Cardiac fibroblast (primary cell): ENCODE results near the gene APOC3.

Source experiments
- DNase-seq, 2 donors: peaks; one replicate each; pipeline versions ENCODE4 v3.0.0 to v3.0.0-alpha.2; 2010; ENCODE audit warnings: low read depth in 2 of 2
- H3K4me3 ChIP-seq, 2 donors: replicated peaks in 1 of 2; 1 replicate in 1 of 2; 2 replicates in 1 of 2; pipeline ENCODE4 v1.5.1; 2011; ENCODE audit warnings: low read depth in 2 of 2, low read length in 2 of 2, mild to moderate bottlenecking in 2 of 2, moderate library complexity in 1 of 2
- TF ChIP-seq, protein P1 (sequence below): IDR thresholded peaks from one replicate; pipeline ENCODE4 v1.5.1; 2011; ENCODE audit warnings: low read depth, mild to moderate bottlenecking, low read length, inconsistent platforms

The APOC3 gene

DNA sequence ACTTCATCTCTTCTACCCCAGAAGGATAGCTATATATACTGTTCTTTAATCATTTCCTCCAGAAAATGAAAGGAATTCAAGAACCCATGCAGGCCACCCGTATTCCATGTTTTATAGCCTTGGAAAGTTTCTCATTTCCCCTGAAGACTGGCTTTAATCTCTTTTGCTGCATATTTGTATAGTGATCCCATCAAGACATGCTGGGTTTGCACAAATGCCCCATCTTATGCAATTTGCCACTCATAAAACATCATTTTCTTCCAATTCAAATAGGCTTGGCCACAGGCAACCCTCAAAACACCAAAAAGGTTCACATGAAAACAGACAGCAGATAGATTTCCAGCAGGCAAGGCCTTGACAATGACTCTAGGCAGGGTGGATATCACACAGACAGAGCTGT, 36.0 kb downstream of the APOC3 start:
- peak in 1 of 2 donors; percentile 39 for DNase-seq
- H3K4me3 ChIP-seq, result no peak overlapping the region
- TF ChIP-seq, protein P1, sequence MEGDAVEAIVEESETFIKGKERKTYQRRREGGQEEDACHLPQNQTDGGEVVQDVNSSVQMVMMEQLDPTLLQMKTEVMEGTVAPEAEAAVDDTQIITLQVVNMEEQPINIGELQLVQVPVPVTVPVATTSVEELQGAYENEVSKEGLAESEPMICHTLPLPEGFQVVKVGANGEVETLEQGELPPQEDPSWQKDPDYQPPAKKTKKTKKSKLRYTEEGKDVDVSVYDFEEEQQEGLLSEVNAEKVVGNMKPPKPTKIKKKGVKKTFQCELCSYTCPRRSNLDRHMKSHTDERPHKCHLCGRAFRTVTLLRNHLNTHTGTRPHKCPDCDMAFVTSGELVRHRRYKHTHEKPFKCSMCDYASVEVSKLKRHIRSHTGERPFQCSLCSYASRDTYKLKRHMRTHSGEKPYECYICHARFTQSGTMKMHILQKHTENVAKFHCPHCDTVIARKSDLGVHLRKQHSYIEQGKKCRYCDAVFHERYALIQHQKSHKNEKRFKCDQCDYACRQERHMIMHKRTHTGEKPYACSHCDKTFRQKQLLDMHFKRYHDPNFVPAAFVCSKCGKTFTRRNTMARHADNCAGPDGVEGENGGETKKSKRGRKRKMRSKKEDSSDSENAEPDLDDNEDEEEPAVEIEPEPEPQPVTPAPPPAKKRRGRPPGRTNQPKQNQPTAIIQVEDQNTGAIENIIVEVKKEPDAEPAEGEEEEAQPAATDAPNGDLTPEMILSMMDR, result no peak

DNA sequence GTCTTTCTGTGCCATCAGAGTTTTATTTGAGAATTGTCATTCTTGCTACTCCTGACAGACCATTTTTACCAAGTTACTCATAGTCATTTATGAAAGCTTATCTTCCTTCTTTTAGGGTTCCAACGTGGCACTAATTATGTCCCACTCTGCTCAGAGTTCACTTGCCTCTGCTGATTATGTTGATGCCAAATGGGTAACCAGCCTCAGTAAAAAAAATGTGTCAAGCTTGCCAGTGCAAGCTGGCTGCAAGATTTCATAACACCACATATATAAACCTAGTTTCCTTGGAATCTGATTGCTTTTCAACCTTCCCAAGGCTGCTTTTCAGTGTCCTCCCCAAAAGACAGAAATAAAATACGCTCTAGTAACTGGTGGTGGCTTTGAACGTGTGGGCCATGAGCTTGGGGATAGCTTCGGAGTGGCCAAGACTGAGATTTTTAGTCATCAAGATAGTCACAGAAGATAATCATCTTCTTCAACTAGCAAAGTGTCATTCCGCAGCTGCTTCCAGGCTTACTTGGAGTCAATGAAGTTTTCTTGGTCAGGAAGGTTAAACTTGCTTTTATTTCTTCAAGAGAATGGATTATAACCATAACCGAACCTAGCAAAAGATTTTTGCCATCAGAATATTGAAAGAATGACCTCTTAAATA, 37.2 kb downstream of the APOC3 start:
- no peak for DNase-seq
- TF ChIP-seq, protein P1, result no peak
- H3K4me3 ChIP-seq, result no peak overlapping the region

DNA sequence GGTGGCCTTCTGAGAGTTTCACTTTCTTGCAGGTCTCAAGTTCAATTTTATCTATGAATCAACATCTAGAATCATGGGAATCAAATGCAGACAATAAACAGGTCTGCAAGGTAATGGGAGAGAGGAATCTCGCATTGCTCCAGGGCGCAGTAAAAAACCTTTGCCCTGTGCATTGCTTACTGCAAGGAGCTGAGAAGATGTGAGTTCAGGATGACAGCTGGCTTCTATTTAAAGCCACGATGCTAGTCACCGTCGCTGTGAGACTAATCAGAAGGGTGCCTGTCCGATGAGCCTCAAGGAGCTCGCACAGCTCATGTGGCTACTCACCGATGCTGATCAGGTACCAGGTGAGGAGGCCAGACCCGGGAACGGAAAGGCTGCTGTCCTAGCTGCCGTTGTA, 37.9 kb downstream of the APOC3 start:
- H3K4me3 ChIP-seq, result no peak overlapping the region
- TF ChIP-seq, protein P1, result no peak
- no peak for DNase-seq

DNA sequence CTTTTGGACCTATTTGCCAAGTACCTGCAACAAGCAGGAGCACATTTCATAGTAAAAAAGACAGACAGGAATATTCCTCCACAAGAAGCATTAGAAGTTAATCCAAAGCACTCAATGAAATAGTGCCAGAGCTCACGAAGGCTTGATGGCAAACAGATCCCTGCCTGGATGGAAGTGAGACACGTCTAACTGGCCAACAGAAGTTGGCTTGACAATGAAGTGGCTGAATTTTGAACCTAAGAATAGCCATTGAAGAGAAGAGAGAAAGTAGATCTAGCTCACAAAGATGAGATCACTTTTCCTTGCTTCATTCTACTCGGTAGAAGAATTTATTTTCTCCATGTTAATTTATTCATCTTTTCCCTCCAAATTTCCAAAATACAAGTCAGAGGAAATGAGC, 38.4 kb downstream of the APOC3 start:
- TF ChIP-seq, protein P1, result no peak
- H3K4me3 ChIP-seq, result no peak overlapping the region
- DNase-seq, result no peak

DNA sequence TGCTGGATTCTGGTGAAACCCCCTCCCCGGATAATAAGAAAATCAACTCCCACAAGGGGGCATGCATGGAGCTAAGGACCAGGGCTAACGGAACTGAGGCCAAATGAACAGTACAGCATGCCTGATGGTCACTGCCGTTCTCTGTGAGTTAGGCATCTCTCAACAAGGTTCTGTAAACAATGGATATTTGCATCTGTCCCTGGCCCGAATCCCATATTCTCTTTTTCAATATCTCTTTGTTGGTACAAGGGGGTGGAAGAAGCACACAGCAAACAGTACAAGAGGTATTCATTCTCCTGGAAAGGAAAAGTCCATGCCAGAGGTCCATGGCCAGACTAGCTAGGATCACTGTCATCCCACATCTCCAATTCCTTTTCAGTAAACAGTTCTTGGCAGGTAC, 39.9 kb downstream of the APOC3 start:
- no peak for DNase-seq
- TF ChIP-seq, protein P1, result no peak

DNA sequence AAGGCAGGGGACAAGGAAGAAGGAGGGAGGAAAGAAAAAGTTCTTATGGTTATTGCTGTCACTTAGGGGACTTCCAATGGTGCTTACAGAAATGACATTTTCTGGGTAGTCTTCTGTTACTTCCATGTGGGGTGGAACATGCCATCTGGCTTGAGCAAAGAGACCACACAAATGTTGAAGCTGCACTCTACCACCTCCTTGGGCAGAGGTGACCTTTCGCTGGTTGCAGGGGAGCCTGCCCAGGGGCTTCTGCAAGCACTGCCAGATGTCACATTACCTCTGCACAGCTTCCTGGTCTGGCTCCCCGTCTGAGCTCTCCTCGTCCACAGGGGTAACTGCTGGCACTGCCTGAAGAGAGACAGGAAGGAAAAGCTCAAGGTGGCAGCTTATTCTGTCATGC, 40.3 kb downstream of the APOC3 start:
- TF ChIP-seq, protein P1, result no peak
- no peak overlapping the region for H3K4me3 ChIP-seq
- no peak for DNase-seq

More for the DNA sequence above, 39.9 kb downstream of the APOC3 start:
- no peak overlapping the region for H3K4me3 ChIP-seq

DNA sequence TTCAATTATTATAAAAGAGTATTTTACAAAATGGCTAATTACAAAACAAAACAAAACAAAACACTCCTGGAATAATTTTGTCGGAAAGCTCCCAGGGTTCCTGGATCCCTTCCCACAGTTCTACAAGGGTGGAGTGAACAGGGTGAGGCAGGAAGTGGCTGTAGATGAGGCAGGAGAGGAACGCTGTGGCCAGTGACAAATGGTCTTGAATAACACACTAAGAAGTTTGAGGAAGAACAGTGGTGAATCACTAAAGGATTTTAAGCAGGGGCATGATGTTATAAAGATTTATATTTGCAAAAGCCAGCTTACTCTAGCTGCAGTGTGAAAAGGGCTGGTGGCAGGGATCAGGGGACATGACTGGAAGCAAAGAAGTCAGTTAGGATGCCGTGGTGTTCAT, 41.5 kb downstream of the APOC3 start:
- peak; percentile 76 to 92 for DNase-seq
- H3K4me3 ChIP-seq, result no peak overlapping the region
- TF ChIP-seq, protein P1, result no peak
